Suppressor macrophage treated with lipopolysaccharide for 1 hour (primary cell): ENCODE data around the gene CAMLG.

Source experiments
- DNase-seq, 3 donors: peaks; one replicate each; pipeline ENCODE4 v3.0.0-alpha.2; 2020 to 2022

CAMLG gene

GRCh38 chr5:134784241-134784920 lies 46.0 kb downstream of the CAMLG start:
- DNase-seq = no peak

DNA sequence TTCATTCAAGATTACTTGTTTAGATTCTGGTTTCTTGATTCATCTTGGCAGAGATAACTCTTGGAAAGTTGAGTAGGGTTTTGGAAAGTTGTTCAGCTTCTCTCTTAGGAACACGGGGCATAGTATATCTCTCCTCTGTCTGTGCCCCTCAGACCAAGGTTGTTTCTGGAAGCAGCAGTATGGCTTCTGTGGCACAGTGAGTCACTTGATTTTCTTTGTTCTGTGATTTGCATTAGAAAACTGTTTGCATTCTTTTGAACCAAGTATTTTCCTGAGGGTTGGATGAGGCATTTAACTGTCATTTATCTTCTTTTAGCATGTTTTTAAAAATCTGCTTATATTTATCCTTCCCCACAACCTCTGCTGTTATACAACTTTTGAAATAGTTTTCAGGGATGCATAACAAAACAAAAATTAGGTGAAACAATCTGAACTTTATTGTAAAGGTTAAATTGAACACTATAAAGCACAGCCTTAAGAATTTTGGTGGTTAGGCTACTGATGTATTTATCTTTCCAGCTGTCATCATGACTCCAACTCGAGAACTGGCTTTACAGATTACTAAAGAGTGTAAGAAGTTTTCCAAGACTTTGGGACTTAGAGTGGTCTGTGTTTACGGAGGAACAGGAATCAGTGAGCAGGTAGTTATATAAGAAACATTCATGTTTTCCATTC lies 46.7 kb downstream of the CAMLG start:
- no peak for DNase-seq

GRCh38 chr5:134787692-134788091 lies 49.3 kb downstream of the CAMLG start:
- DNase-seq = no peak

DNA sequence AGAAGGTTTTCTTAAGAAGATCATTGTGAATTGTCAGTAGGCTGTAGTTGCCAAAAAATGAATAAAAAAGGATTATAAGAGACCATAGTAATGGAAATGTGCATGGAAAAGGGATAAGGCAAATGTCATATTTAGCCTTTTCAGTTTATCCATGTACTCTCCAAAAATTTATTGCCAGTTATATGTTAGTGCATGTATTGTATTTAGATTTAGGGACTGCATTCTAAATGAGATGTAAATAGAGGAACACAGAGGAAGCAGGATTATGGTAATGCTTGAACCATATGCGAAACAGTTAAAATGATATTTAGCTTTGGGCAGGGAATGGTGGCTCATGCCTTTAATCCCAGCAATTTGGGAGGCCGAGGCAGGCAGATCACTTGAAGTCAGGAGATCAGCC lies 53.2 kb downstream of the CAMLG start:
- no peak for DNase-seq

DNA sequence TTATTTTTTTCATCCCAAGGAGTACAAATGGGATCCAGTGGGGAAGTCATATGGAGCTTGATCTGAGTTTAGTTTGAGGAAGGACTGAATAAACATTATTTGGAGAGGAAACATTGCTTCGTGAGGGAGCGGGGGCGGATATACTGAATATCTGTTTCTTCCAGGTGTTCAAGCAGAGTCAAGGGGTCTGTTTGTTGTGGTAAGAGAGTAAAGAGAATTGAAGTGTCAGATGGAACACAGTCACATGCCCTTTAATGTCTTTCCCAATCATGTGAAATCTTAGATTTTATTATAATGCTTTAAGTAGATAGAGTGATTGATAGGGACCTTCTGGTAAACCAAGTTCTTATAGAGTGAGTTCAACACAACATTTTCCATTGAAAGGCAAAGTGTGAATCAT lies 53.9 kb downstream of the CAMLG start:
- no peak for DNase-seq

- DNase-seq = no peak
Observed at GRCh38 chr5:134793111-134793510, 54.8 kb downstream of the CAMLG start.

- no peak for DNase-seq
Observed at GRCh38 chr5:134794082-134794481, 55.7 kb downstream of the CAMLG start.

- no peak for DNase-seq
Observed at GRCh38 chr5:134794819-134795218, 56.5 kb downstream of the CAMLG start.

DNA sequence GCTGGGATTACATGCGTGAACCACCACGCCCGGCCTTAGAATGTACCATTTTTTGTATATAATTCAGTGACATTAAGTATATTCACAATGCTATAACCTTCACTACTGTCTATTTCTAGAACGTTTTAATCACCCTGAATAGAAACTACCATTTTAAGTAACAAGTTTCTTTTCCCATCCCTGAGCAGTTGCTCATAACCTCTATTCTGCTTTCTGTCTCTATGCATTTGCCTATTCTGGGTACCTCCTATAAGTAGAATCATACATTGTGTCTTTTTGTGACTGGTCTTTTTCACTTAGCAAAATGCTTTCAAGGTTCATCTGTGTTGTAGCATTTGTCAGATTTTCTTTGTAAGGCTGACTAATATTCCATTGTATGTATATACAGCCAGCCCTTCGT lies 60.1 kb downstream of the CAMLG start:
- no peak for DNase-seq
